Thoracic aorta endothelial cell (primary cell): Measurements from ENCODE around the gene GRPR. TPM values are rescaled to one million over a fixed set of nuclear protein-coding genes. Genes with fewer than 3 reads are reported as not detected.

ENCODE experiments used
- total RNA-seq: library from RNA; depleted of rRNA; stranded (reverse); fragments of >200 nt; gene quantifications from 2 replicates; pipeline ENCODE4 v1.2.3, GENCODE V29; 2012

Gene GRPR
- 0.14 TPM in 1 of 2 replicates, not detected in the other for total RNA-seq

DNA sequence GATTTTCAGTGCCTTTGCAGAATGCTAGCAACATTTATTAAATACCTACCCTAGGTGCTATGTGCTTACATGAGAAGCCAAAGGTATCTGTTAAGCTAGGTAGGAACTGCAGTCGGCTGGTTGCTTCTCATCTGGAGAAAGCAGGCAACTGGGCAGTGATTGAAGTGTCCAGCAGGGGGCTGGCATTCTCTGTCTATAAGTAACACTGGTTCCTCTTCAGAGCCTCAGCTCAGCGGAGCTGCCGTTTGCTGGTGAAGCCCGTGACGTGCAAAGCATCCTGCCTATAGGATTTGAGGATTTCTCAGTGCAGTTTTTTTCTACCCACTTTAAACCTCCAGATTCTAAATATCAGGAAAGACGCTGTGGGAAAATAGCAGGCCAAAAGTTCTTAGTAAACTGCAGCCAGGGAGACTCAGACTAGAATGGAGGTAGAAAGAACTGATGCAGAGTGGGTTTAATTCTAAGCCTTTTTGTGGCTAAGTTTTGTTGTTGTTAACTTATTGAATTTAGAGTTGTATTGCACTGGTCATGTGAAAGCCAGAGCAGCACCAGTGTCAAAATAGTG, at the start of gene GRPR:
Gene GRPR, plus strand, starts transcription at position 344 of the 565 bp plus-strand sequence. CDS start 389 bp downstream, outside the sequence.

DNA sequence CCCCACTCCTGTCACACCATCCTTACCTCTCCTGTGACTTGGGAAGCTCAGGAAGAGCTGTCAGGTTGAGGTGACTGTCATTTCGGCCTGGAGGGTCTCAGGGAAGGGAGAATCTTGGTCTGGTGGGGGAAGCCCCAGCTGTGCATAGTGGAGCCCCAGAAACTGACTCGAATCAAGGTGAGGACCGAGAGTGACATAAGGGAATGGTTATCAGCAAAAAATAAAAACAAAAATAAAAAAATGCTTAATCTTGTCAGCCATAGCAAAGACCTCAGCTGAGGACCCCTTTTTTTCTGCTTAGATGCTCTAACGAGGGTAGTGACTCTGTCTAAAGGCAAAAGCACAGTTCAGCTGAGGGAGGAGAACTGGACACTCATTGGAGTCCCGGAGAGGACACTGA, 43.8 kb downstream of the GRPR start, which contains the start of gene MAGEB17:
Gene MAGEB17, plus strand, starts transcription at position 301 of the 400 bp plus-strand sequence. CDS start 2,902 bp downstream, outside the sequence.

Other genes with a start within 250 kb of the GRPR start
- gene MAGEB17, start 43.9 kb downstream of the GRPR start, total RNA-seq = not detected in 2 replicates